Endothelial cell (in vitro differentiated cells): ENCODE measurements around the gene GOLGA6L26. TPM values are rescaled to one million over a fixed set of nuclear protein-coding genes. Genes with fewer than 3 reads are reported as not detected.

ENCODE experiments used
- total RNA-seq: library from RNA; stranded (reverse); fragmentation: NEBNext Ultra II Directional; extraction: Animal tissue kit (Norgen Biotek cat#: 25700); gene quantifications from one replicate; pipeline ENCODE4 v1.2.1, GENCODE V29; 2021; ENCODE audit not compliant: unreplicated experiment

Gene GOLGA6L26
- total RNA-seq, 1 donor from 2014 or later: not detected

Other genes with a start within 250 kb of the GOLGA6L26 start
- not detected for gene GOLGA6L1, start 197.4 kb downstream of the GOLGA6L26 start, total RNA-seq
- 0.28 TPM for gene GOLGA8S, start 20.6 kb upstream of the GOLGA6L26 start, total RNA-seq
- not detected for gene GOLGA6L2, start 113.0 kb upstream of the GOLGA6L26 start, total RNA-seq
- 0.85 TPM for gene MKRN3, start 231.5 kb upstream of the GOLGA6L26 start, total RNA-seq